ENCODE data around the gene HAPLN1. TPM values are rescaled to one million over a fixed set of nuclear protein-coding genes. Genes with fewer than 3 reads are reported as not detected.

HAPLN1 gene
- total and polyA plus RNA-seq, 2 of the 8 experiments (the other 6 are each of a cell fraction or from before 2014, with no cell fraction given), result 0.56 to 2.1 TPM

DNA sequence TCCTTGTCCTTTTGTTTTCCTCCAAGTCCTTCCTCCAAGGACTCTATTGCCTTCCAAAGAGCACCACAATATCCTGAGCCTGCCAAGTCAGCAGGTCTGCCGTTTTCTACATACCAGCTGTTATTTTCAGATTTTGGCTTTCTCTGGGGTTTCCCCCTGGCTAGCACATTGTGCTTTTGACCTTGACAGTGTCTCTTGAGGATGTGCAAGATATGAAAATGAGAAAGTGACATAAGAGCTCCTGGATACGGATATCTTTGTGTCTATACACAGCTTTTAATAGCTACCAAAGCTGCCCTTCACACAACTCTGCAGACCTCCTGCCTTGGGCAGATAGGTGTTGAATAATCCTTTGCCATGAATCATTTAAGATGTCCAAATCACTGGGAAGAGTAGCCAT is 67.0 kb downstream of the HAPLN1 start (continued):
- no peak for TF ChIP-seq SIX5 (IDR thresholded peaks at IDR 0.05; ENCODE audit: low read depth, low read length)
- no peak for TF ChIP-seq ASH2L (IDR thresholded peaks at IDR 0.05; ENCODE audit: low read length)
- no peak for TF ChIP-seq CBX5 (IDR thresholded peaks at IDR 0.05; ENCODE audit: low read depth, low read length)
- TF ChIP-seq SAP30 (IDR thresholded peaks at IDR 0.05; ENCODE audit: insufficient read depth, insufficient replicate concordance, low read length), result no peak
- TF ChIP-seq TCF12 (IDR thresholded peaks at IDR 0.05; ENCODE audit: low read depth, low read length), result no peak
- TF ChIP-seq, protein P1, sequence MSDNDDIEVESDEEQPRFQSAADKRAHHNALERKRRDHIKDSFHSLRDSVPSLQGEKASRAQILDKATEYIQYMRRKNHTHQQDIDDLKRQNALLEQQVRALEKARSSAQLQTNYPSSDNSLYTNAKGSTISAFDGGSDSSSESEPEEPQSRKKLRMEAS (IDR thresholded peaks at IDR 0.05), result no peak
- no peak for TF ChIP-seq EGR1 (IDR thresholded peaks at IDR 0.05; ENCODE audit: borderline replicate concordance, low read depth, low read length)
- TF ChIP-seq KDM1A (IDR thresholded peaks at IDR 0.05; ENCODE audit: borderline replicate concordance, low read length), result no peak
